NCI-H460 (cell line): ENCODE measurements around the gene CLIC3. TPM values are rescaled to one million over a fixed set of nuclear protein-coding genes. Genes with fewer than 3 reads are reported as not detected.
A peak's percentile ranks its signal among the peaks of the same experiment; 100 is the strongest.
"Not testable (repeated sequence)": the region's sequence is repeated elsewhere in the genome, so short reads cannot be mapped to it uniquely, and the experiment has no call there.

Source experiments
- DNase-seq: peaks from one replicate; pipeline ENCODE4 v3.0.0-alpha.2; 2016; ENCODE audit warnings: low read depth; ENCODE audit errors: extremely low read depth
- polyA plus RNA-seq: library from polyadenylated mRNA; depleted of rRNA; stranded (reverse); fragments of >200 nt; gene quantifications from 2 replicates; pipeline ENCODE4 v1.2.3, GENCODE V29; 2014; cell fraction: nucleus; rRNA removed
- total RNA-seq: library from RNA; depleted of rRNA; stranded (reverse); fragments of >200 nt; shearing (Covaris generic); gene quantifications from 2 replicates; pipeline ENCODE4 v1.2.3, GENCODE V29; 2014; rRNA removed

Gene CLIC3, protein sequence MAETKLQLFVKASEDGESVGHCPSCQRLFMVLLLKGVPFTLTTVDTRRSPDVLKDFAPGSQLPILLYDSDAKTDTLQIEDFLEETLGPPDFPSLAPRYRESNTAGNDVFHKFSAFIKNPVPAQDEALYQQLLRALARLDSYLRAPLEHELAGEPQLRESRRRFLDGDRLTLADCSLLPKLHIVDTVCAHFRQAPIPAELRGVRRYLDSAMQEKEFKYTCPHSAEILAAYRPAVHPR
- total RNA-seq: 0.17 TPM in 1 of 2 replicates, not detected in the other
- not detected in 2 replicates for polyA plus RNA-seq

DNA sequence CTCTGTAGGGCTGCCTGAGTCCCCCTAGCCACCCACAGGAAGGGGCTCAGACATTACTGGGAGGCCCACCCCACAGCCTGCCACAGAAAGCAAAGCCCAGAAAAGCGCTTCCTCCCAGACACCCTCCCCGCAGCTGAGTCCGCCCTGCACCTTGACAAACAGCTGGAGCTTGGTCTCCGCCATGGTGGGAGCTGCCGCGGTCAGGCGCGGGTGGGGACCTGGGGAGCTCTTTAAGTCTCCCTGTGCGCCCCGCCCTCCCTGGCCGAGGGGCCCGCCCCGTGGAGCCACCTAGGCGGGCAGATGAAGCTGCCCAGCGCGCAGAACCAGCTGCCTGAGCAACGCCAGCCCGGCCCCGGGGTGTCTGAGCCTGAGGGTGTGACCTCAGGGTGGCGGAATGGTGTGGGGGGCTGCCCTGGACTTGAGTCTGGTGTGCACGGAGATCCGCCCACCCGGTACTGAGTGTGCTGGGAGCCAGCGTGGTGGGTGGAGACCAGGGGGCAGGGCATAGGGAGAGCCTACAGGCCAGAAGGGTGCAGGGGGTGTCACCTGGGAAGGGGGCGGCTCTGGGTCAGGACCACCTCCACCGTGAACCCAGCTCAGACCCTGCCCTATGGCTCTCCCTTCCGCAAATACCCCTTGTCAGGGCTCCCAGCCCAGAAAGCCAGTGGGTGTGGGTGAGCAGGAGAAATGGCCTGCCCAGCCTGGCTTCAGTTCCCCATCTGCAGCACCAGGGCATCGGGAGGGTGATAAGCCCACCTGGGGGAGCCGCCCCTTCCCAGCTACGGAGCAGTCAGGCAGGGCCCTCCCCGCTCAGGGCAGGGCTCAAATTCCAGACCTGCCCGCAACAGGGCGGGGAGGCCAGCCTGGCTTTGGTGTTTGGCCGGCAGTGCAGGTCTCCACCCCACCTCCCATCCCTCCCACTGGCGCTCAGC lies at the start of gene CLIC3:
Gene CLIC3 (minus strand): TSS at position 208 of the 932 bp plus-strand sequence. CDS start 25 bp downstream, at position 183.
- DNase-seq: no peak

DNA sequence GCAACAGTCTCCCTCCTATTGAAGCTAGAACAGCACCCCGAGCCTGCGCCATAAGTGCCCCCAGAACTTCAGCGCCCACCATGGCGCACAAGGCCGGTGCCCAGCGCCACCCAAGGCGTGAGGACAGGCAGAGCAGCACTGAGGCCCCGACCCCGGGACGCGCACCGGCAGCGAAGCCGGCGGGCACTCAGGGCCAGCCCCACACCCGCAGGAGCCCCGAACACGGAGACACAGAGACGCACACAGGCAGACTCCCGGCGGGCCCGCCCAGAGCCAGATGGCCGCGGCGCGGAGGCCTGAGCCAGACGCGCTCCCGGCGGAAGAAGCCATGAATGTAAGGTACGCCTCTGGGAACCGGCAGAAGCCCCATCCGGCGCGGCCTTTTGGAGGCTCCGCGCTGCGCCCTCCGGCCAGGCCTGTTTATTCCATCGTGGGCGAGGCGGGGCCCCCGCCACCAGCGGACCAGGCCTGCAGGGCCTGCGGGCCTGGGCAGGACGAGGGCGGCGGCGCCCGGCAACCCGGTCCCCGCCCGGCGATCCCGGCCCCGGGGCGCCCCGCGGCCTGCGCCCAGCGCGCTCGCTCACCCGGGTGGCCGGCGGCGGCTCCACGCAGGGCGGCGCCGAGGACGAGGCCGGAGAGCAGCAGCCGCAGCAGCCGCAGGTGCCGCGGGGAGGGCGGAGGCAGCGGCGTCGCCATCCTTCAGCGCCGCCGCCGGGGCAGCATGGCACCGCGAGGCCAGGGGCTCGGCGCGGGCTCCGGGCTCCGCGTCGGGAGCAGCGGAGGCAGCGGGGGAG lies 49.1 kb upstream of the CLIC3 start:
- DNase-seq: no peak

DNA sequence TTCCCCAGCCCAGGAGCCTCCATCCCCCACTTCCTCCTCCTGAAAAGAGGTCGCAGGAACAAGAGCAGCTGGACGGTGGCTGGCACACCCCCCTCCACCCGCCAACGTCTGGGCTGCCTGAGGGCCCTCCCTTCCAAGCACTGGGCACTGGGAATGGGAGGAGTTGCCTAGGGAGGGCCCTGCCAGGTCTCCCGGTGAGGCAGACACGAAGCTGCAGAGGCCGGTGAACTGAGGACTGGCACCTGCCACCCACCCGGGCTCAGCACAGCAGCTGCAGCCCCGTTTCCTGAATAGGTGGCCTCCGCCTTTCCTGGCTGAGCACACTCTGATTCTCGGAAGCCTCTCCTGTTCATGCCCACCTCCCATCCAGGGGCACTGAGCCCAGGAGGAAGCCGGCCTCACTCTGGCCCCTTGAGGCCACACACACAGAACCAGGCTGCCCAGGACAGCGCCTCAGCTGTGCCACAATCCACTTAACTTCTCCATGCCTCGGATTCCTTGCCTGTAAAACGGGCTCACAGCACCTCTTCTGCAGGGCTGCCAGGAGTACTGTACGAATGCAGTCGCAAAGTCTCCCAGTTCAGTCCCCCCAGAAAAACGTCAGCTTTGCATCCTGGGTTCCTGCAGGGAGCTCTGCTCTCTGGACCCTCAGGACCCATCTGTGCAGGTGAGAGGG lies 48.3 kb upstream of the CLIC3 start:
- DNase-seq: no peak

DNA sequence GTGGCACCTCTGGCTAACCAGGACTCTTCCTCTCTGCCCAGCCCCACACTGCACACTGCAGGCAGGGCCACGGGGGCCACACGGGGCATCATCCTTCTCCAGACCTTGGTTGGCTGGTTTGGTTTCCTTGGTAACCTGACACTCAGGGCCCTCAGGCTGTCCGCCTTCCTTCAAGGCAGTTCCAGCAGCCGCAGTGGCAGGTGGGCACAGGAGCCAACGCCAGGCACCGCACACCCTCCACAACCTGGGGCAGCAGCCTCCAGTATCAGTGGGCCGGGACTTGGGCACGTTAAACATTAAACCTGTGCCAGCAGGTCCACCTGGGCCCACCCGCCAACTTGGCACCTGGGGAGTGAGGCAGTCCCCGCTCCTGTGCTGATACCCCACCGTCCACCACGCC lies 47.7 kb upstream of the CLIC3 start:
- no peak for DNase-seq

DNA sequence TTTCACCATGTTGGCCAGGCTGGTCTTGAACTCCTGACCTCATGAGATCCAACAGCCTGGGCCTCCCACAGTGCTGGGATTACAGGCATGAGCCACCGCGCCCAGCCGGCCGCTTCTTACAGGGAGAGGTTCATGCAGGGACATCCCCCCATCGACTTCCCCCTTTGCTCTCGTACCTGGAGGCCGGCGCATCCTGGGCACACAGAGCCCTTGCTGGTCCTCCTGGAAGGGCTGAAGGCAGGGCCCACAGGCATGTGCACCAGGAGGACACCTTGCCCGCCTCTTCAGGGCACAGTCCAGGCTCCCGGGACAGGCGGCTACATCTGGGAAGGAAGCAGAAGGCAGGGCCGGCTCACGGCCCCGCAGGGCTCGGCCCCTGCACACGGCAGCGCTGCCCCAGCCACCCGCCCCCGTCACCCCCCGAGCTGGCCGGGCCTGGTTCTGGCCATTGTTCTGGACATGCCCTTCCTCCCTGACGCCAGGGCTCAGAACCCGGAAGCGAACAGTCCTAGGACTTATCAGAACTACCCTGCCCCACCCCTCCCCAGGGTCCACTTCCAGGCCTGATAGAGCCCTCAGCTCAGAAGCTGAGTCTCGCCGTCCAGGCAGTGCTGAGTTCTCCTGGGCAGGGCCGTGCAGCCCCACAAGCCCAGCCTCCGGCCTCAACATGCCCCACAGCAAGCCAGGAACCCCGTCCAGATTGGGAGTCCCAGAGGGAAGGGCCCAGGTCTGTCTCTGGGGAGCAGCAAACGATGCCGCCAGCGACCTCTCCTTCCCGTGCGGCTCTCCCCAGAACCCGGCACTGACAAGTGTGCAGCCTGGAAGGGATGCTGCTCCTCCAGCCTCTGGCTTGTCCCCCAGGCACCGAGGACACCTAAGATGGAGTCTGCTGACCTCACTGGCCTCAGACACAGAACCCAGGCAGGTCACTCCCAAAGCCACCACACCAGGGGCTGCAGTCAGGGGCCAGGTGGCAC lies 46.7 kb upstream of the CLIC3 start:
- no peak for DNase-seq

DNA sequence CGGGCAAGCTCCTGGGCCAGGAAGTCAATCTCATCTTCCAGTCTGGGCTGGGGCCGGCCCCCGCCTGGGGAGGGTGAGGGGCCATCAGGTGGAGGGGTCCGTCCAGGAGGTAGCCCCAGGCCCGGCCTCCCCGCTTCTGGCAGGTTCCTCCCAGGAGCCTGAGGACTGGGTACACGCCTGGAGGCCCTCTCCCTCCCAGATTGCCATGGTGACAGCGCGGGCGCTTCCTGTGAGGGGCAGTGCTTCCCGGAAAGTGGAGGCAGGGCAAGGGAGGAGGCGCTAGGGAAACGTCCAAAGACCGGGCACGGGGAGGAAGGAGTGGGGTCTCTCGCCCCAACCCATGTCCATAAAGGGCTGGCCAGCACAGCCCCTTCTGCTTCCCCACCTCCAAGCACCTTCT lies 44.8 kb upstream of the CLIC3 start:
- DNase-seq: no peak

DNA sequence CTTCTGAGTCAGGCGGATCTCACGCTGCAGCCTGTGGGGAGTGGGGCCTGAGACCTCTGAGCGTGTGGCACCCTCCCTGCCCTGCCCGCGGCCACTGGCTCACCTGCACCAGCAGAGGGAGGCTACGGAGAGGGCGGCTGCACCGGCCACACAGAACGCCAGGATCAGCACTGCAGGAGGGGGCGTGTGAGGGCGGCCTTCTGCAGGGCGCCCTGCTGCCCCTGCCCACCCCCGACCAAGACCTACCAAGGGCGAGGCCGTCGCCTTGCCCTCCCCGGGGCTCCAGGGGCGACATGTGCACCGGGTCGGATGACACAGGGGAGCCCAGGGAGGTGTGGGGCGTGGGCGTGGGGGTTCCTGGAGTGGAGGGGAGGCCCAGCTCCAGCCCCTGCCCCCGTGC lies 44.2 kb upstream of the CLIC3 start:
- no peak for DNase-seq

DNA sequence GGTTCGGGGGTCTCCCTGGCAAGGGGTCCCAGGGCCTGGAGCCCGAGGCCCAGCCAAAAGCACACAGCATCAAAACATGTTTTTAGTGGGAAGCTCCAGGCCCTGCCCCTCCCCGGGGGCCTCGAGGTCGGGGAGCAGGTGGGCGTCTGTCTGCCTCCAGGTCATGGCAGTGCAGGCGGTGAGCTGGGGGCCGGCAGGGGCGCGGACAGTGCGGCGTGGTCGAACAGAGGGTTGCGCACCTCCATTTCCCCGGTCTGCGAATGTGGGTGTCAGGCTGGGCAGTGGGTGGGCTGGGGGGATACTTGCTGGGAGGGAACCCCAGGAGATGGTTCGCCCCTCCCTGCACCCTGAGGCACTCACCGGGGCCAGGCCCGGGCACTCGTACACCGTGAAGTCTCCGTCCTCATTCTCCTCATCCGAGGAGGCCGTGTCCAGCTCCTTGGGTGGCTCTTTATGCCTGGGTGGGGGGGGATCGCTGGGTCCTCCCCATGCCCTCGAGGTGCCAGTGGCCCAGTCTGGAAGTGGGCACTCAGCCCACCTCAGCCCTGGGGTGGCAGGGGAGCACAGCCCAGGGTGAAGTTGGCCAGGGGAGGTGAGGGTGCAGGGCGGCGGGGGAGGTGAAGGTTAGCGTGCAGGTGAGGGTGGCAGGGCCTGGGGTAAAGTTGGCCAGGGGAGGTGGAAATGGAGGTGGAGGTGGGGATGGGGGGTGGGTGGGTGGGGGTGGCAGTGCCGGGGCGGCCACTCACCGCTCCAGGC lies 43.4 kb upstream of the CLIC3 start:
- DNase-seq: no peak

DNA sequence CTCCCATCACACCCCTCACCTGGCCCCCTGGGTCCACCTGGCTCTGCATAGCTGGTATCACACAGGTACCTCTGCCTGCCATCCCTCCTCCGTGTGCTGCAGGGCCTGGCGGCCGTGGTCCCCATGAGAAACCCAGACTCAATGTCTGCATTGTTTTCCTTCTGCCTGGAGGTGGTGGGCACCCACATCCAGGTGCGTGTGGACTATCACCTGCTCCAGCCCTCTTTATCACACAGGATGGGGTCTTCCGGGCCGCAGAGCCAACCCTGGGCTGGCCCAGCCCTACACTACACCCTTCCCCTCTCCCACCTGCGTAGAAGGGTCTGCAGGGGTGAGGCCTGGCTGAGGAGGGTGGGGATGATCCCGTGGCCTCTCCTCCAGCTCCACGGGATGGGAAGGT lies 42.5 kb upstream of the CLIC3 start:
- no peak for DNase-seq

DNA sequence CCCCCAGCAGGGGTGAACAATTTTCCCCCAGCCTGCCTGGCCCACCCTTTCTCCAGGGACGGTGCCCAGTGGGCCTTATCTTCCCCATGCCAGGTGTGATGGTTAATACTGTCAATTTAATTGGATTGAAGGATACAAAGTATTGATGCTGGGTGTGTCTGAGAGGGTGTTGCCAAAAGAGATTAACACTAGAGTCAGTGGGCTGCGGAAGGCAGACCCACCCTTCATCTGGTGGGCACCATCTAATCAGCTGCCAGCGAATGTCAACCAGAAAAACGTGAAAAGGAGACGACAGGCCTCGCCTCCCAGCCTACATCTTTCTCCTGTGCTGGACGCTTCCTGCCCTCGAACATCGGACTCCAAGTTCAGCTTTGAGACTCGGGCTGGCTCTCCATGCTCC lies 41.1 kb upstream of the CLIC3 start:
- no peak for DNase-seq

DNA sequence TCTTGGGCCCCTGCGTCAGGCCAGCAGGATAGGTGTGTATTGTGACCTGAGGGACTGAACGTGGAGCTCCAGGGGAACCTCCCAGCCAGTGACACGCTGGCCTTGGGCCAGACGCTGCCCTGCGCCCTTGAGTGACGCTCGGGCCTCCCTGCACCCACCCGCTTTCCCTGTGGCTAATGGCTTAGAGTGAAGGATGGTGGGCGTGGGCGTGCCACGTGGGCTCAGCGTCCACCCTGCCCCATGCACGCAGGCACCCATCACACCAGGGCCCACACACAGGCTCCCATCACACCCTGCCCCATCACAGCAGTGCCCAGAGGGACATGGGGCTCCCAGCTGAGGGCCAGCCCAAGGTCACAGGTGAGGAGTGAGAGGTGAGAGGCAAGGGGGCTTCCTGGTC lies 40.7 kb upstream of the CLIC3 start:
- no peak for DNase-seq

DNA sequence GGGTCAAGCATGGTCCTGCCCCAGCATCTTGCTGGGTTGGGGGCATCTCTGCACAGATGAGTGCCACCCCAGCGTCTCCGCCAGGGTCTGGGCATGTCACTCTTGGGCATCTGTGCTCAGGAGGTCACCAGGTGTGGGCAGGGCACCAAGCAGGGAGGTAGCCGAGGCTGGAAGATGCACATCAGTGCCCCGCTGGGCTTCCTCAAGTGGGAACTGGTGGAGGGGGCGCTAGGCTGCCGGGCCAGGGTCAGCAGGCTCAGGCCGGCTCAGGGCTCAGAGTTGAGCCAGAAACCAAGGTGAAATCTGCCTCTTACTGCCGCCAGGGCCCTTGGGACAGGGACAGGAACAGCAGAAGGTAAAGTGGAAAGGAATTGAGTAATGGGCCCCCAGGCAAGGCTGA lies 39.6 kb upstream of the CLIC3 start:
- no peak for DNase-seq

DNA sequence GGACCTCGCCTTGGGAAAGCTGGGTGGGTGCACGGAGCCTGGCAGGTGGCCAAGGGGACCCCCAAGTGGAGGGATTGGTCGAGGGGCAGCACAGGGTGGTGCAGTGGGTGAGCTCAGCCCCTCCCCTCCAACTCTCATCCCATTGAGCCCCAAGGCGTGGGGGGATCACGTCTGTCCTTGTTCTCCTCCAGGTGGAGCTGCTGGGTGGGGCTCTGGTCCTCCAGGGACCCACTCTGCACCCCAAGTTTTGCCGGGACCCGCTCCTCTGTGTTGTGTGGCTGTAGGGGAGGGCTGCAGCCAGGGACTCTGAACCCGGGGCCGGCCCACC lies 39.1 kb upstream of the CLIC3 start:
- DNase-seq: no peak

DNA sequence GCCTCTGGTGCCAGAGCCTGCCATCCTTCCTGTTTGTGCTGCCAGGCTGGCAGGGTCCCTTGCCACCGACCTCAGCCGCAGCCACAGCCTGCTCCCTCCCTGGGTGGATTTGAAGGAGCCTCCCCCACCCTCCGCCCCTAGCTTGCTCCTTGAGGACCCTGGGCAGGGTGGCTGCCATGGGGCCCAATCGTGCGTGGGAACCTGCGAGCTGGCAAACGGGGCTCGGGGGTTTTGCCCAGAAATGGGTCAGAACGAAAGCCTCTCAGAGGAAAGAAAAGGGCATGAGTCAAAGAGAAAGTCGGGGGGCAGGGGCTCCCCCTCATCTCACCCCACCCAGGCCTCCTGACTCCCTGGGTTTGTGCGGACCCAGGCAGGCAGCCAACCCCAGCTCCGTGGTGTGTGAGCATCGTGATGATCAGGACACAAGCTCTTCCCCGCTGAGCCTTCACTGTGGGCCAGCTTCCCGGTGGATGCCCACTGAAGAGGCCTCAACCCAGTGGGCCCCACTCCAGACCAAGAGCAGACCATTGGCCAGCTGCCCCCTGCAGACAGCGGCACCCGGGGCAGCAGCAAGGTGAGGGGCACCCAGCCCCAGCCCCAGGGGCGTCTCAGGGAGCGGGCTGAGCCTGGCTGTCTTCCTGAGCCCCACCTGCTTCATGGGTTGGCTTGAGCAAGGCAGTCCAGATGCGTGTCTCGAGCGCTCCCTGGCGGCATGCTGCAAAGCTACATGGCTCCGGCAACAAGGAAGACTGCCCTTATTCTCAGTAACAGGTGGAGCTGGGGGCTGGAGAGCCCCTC lies 38.5 kb upstream of the CLIC3 start:
- peak; percentile 76 for DNase-seq

DNA sequence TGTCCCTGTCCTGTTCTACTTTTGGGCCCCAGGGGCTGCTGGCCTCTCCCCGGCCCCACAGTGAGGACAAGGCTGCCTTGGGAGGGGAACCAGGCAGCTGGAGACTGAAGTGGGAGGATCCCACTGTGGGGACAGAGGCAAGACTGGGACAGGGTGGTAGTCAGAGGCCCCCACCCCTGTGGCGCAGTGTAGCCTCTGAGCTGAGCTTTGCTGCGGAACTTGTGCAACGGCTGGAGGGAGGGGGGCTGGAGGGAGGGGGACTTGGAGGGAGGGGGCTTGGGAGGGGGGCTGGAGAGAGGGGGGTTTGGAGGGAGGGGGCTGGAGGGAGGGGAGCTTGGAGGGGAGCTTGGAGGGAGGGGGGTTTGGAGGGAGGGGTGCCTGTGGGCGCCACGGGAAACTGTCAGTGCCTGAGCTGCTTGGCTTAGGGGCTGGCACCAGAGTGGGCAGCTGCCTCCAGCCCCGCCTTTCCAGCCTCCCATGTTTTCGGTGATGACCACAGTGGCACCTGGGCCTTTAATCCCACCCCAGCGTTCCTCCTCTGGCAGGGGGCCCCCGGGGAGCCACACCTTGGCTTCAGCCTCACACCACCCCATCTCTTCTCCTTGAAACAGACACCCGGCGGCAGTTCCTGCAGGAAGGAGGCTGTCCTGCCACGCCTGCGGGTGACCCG lies 37.8 kb upstream of the CLIC3 start:
- DNase-seq: no peak

DNA sequence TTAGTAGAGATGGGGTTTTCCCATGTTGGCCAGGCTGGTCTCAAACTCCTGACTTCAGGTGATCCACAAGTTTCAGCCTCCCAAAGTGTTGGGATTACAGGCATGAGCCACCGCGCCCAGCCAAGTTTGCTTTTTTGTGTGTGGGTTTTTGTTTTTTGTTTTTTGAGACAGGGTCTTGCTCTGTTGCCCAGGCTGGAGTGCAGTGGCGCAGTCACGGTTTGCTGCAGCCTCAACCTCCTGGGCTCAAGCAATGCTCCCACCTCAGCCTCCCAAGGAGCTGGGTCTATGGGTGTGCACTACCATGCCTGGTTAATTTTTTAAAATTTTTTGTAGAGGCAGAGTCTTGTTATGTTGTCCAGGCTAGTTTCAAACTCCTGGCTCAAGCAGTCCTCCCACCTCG lies 37.1 kb upstream of the CLIC3 start:
- not testable (repeated sequence) for DNase-seq

DNA sequence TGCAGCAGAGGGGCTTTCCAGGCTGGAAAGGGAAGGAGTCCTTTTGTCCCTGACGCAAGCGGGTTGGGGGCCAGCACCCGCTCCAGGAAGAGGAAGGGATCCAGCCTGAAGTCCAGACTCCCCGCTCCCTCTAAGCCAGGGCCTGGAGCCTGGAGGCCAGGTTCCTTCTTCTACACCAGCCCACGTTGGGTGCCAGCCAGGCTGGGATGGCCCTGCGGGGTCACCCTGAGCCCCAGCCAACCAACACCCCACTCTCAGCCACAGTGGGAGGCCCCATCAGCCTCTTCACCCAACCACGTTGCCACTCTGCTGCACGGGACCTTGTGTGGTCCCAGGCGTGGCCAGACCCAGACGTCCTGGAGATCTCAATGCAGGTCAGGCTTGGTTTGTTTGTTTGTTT lies 36.5 kb upstream of the CLIC3 start:
- DNase-seq: no peak
